HepG2 (cell line): ENCODE data around the gene MVB12A. TPM values are rescaled to one million over a fixed set of nuclear protein-coding genes. Genes with fewer than 3 reads are reported as not detected.

Source experiments
- DNMT3B ChIP-seq: conservative IDR thresholded peaks from 2 replicates; pipeline ENCODE4 v1.6.1; 2016; ENCODE audit warnings: missing biosample characterization, control low read depth
- HOXD1 ChIP-seq: sonication (generic); formaldehyde crosslinking; IDR thresholded peaks from 2 replicates; pipeline ENCODE4 v1.5.0; 2020; ENCODE audit warnings: missing genetic modification reagents
- IRX3 ChIP-seq: sonication (generic); formaldehyde crosslinking; IDR thresholded peaks from 2 replicates; pipeline ENCODE4 v1.8.1; 2023; ENCODE audit warnings: mild to moderate bottlenecking, low read depth, missing genetic modification reagents, borderline replicate concordance
- RFXAP ChIP-seq: sonication (generic); formaldehyde crosslinking; IDR thresholded peaks from 2 replicates; pipeline ENCODE4 v1.4.0; 2020; ENCODE audit warnings: missing genetic modification reagents, borderline replicate concordance
- TSC22D2 ChIP-seq: sonication (generic); formaldehyde crosslinking; IDR thresholded peaks from 2 replicates; pipeline ENCODE4 v1.5.1; 2020; ENCODE audit warnings: missing genetic modification reagents, mild to moderate bottlenecking, borderline replicate concordance
- XBP1 ChIP-seq: sonication (generic); formaldehyde crosslinking; IDR thresholded peaks from 2 replicates; pipeline ENCODE4 v1.5.0; 2020; ENCODE audit warnings: missing genetic modification reagents
- ZNF17 ChIP-seq: sonication (generic); formaldehyde crosslinking; IDR thresholded peaks from 2 replicates; pipeline ENCODE4 v1.5.0; 2020; ENCODE audit warnings: mild to moderate bottlenecking, missing genetic modification reagents
- ZNF367 ChIP-seq: sonication (generic); formaldehyde crosslinking; IDR thresholded peaks from 2 replicates; pipeline ENCODE4 v1.4.0; 2020; ENCODE audit warnings: missing genetic modification reagents, borderline replicate concordance
- ZNF713 ChIP-seq: sonication (generic); formaldehyde crosslinking; IDR thresholded peaks from 2 replicates; pipeline ENCODE4 v1.4.0; 2020; ENCODE audit warnings: mild to moderate bottlenecking, missing genetic modification reagents
- ZNF781 ChIP-seq: sonication (generic); formaldehyde crosslinking; IDR thresholded peaks from 2 replicates; pipeline ENCODE4 v1.5.1; 2020; ENCODE audit warnings: borderline replicate concordance, mild to moderate bottlenecking, missing genetic modification reagents; ENCODE audit errors: not compliant biosample characterization
- ZNF891 ChIP-seq: sonication (generic); formaldehyde crosslinking; IDR thresholded peaks from 2 replicates; pipeline ENCODE4 v1.5.0; 2020; ENCODE audit warnings: mild to moderate bottlenecking, missing genetic modification reagents
- polyA plus RNA-seq, 8 experiments: library from polyadenylated mRNA; depleted of rRNA in 3 of 8; stranded (reverse) in 7 of 8; unstranded in 1 of 8; fragments of >200 nt; fragmentation: Illumina TruSeq in 4 of 8; extraction: Trizol in 4 of 8; gene quantifications; 2 replicates each; pipeline versions ENCODE4 v1.2.1 to v1.2.3, GENCODE V29; 2011 to 2016; ENCODE audit warnings: low read depth in 4 of 8, missing spikeins in 1 of 8, mixed read lengths in 1 of 8; ENCODE audit not compliant: insufficient read depth in 1 of 8
- total RNA-seq, 5 experiments: library from RNA; depleted of rRNA; stranded (reverse); fragments of >200 nt; fragmentation: Illumina TruSeq; extraction: Trizol; gene quantifications; 2 replicates each; pipeline ENCODE4 v1.2.3, GENCODE V29; 2016; ENCODE audit warnings: low read depth in 1 of 5
- TF ChIP-seq, protein P1 (sequence below), 2 experiments: fragments of 450-650 bp in 1 of 2; sonication (generic) in 1 of 2; formaldehyde crosslinking in 1 of 2; IDR thresholded peaks; 2 replicates each; pipeline versions ENCODE4 v1.6.1 to v1.8.0; 2016 to 2022; ENCODE audit warnings: antibody characterized with exemption in 1 of 2, mild to moderate bottlenecking in 1 of 2, missing genetic modification reagents in 1 of 2
- TF ChIP-seq, protein P2 (sequence below): sonication (generic); formaldehyde crosslinking; IDR thresholded peaks from 2 replicates; pipeline ENCODE4 v1.4.0; 2020; ENCODE audit warnings: mild to moderate bottlenecking, missing genetic modification reagents
- TF ChIP-seq, protein P3 (sequence below): sonication (generic); formaldehyde crosslinking; IDR thresholded peaks from 2 replicates; pipeline ENCODE4 v1.5.0; 2020; ENCODE audit warnings: missing genetic modification reagents
- TF ChIP-seq, protein P4 (sequence below): sonication (generic); formaldehyde crosslinking; IDR thresholded peaks from 2 replicates; pipeline ENCODE4 v1.9.0; 2021; ENCODE audit warnings: missing genetic modification reagents, borderline replicate concordance

Gene MVB12A
- total and polyA plus RNA-seq, 2 of the 13 experiments (the other 11 are each of a cell fraction or from before 2014, with no cell fraction given): 35.7 to 36.1 TPM

DNA sequence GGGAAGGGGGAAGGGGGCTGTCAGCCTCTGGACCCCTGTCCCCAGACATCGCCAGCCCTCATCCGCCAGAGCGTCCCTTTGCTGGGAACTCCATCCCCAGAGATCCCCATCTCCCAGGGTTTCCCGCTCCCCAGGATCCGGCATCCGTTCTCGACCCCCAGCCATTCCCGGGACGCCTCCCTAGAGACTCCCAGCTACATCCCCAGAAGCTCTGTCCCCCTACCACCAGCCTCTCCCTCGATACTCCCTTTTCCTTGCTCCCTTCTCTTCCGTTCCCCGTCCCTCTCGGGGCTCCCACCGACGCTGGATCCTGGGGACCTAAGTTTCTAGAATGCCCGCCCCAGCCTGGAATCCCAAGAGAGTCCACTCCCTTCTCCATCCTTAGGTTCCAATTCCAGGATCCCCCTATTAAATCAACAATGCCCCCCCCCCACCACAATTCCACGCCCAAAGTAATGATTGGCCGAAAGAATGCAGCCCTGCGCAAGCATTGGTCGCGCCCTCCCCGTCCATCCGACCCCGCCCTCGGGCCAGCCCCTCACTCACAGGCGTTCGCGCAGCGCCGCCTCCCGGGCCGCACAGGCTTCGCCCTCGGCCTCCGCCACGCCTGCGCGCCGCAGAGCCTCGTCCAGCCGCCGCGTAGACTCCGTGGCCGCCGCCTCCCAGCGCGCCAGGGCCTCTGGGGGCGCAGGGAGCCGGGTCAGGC lies 29.0 kb upstream of the MVB12A start (continued):
- TF ChIP-seq, protein P1, sequence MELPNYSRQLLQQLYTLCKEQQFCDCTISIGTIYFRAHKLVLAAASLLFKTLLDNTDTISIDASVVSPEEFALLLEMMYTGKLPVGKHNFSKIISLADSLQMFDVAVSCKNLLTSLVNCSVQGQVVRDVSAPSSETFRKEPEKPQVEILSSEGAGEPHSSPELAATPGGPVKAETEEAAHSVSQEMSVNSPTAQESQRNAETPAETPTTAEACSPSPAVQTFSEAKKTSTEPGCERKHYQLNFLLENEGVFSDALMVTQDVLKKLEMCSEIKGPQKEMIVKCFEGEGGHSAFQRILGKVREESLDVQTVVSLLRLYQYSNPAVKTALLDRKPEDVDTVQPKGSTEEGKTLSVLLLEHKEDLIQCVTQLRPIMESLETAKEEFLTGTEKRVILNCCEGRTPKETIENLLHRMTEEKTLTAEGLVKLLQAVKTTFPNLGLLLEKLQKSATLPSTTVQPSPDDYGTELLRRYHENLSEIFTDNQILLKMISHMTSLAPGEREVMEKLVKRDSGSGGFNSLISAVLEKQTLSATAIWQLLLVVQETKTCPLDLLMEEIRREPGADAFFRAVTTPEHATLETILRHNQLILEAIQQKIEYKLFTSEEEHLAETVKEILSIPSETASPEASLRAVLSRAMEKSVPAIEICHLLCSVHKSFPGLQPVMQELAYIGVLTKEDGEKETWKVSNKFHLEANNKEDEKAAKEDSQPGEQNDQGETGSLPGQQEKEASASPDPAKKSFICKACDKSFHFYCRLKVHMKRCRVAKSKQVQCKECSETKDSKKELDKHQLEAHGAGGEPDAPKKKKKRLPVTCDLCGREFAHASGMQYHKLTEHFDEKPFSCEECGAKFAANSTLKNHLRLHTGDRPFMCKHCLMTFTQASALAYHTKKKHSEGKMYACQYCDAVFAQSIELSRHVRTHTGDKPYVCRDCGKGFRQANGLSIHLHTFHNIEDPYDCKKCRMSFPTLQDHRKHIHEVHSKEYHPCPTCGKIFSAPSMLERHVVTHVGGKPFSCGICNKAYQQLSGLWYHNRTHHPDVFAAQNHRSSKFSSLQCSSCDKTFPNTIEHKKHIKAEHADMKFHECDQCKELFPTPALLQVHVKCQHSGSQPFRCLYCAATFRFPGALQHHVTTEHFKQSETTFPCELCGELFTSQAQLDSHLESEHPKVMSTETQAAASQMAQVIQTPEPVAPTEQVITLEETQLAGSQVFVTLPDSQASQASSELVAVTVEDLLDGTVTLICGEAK (IDR thresholded peaks at IDR 0.05): no peak
- TF ChIP-seq, protein P1 (CRISPR knock-in tag; IDR thresholded peaks at IDR 0.05): no peak
- TF ChIP-seq DNMT3B (CRISPR knock-in tag): no peak
- TF ChIP-seq RFXAP (CRISPR knock-in tag): peak; percentile 87; the same call in 1 of the 2 replicates
- TF ChIP-seq ZNF891 (CRISPR knock-in tag): no peak
- no peak for TF ChIP-seq HOXD1 (CRISPR knock-in tag)
- no peak for TF ChIP-seq ZNF17
- TF ChIP-seq, protein P2, sequence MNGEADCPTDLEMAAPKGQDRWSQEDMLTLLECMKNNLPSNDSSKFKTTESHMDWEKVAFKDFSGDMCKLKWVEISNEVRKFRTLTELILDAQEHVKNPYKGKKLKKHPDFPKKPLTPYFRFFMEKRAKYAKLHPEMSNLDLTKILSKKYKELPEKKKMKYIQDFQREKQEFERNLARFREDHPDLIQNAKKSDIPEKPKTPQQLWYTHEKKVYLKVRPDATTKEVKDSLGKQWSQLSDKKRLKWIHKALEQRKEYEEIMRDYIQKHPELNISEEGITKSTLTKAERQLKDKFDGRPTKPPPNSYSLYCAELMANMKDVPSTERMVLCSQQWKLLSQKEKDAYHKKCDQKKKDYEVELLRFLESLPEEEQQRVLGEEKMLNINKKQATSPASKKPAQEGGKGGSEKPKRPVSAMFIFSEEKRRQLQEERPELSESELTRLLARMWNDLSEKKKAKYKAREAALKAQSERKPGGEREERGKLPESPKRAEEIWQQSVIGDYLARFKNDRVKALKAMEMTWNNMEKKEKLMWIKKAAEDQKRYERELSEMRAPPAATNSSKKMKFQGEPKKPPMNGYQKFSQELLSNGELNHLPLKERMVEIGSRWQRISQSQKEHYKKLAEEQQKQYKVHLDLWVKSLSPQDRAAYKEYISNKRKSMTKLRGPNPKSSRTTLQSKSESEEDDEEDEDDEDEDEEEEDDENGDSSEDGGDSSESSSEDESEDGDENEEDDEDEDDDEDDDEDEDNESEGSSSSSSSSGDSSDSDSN: peak; percentile 34; the same call in 1 of the 2 replicates
- no peak for TF ChIP-seq ZNF713 (CRISPR knock-in tag)
- no peak for TF ChIP-seq ZNF367 (CRISPR knock-in tag)
- TF ChIP-seq TSC22D2: no peak
- TF ChIP-seq, protein P3, sequence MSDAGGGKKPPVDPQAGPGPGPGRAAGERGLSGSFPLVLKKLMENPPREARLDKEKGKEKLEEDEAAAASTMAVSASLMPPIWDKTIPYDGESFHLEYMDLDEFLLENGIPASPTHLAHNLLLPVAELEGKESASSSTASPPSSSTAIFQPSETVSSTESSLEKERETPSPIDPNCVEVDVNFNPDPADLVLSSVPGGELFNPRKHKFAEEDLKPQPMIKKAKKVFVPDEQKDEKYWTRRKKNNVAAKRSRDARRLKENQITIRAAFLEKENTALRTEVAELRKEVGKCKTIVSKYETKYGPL (CRISPR knock-in tag): no peak
- TF ChIP-seq ZNF781 (CRISPR knock-in tag): no peak
- no peak for TF ChIP-seq XBP1 (CRISPR knock-in tag)
- TF ChIP-seq, protein P4, sequence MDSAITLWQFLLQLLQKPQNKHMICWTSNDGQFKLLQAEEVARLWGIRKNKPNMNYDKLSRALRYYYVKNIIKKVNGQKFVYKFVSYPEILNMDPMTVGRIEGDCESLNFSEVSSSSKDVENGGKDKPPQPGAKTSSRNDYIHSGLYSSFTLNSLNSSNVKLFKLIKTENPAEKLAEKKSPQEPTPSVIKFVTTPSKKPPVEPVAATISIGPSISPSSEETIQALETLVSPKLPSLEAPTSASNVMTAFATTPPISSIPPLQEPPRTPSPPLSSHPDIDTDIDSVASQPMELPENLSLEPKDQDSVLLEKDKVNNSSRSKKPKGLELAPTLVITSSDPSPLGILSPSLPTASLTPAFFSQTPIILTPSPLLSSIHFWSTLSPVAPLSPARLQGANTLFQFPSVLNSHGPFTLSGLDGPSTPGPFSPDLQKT (CRISPR knock-in tag): no peak
- no peak for TF ChIP-seq IRX3 (CRISPR knock-in tag)
